GM21786 (cell line): ENCODE data around the gene BNIP3.

Experiments
- ATAC-seq: cut with Tn5 transposase; IDR thresholded peaks from one replicate; pipeline ENCODE4 v1.9.1; 2021; ENCODE audit not compliant: unreplicated experiment

Gene BNIP3

GRCh38 chr10:131978851-131979250 lies 2.9 kb downstream of the BNIP3 start:
- ATAC-seq, result no peak

DNA sequence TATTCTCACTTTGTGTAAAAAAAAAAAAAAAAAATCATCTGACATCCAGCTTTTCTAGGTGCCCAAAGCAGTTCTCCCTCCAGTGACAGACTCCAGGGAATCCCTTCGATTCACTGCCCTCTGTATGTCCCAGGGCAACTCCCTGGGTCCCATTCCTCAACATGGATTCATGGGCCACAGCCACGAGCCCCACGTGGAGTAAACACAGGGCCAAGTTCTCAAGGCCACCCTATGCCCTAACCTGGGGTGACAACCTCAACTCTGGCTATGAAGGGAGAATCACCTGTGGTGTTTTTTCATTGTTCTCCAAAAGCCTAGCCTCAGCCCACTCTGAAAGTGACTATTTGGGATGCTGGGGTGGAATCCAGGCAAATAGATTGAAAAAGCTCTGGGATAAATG lies 3.4 kb downstream of the BNIP3 start:
- no peak for ATAC-seq

DNA sequence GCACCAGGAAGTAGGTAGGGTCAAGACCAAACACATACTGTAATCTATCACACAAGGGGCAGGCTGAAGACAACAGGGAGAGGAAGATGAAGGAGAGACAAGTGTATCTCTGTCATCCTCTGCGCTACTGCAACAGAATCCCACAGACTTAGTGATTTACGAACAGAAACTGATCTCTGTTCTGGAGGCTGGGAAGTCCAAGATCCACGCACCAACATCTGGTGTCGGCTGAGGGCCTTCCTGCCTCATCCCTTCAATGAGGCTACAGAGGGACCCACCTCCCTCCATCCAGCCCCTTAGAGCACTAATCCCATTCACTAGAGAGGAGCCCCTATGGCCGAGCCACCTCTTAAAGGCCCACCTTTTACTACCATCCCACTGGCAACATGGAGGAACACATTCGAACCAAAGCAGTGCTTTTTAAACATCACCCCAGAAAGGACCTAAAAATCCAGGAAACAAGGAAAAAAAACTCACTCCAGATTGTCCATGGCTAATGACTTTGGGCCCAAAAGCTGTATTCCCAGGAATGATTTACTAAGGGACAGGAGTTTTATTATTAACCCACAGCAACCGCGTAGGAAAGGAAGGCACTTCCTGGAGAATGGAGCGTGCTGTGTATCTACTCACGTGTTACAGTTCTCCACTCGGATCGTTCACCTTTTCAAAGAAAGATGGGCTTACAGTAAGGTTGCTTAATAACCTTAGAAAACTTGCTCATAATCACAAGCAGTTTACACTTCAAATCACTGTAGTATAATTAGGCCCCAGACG lies 4.2 kb downstream of the BNIP3 start:
- no peak for ATAC-seq

- no peak for ATAC-seq
Observed at GRCh38 chr10:131975796-131976195, 5.9 kb downstream of the BNIP3 start.

DNA sequence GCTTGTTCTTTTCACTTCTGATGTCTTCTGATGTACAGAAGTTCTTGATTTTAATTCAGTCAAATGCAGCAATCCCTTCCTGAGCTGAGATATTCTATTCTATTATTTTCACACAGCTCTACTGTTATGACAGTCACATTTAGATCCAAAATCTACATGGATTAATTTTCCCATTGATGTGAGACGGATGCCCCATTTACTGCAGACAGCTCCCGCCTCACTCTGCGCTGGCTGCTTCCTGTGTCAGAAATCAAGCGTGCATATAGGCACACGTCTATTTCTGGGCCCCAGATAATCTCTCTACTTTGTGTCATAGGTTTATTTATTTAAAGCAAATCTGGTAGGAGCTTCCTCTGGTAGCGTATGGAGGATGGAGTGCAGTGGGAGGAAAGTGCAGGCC lies 6.7 kb downstream of the BNIP3 start:
- no peak for ATAC-seq

GRCh38 chr10:131974034-131974817 lies 7.5 kb downstream of the BNIP3 start:
- no peak for ATAC-seq

GRCh38 chr10:131973160-131973951 lies 8.4 kb downstream of the BNIP3 start:
- no peak for ATAC-seq

- no peak for ATAC-seq
Observed at GRCh38 chr10:131972474-131973071, 9.2 kb downstream of the BNIP3 start.

- ATAC-seq, result no peak
Observed at GRCh38 chr10:131971591-131971990, 10.1 kb downstream of the BNIP3 start.

GRCh38 chr10:131970946-131971345 lies 10.8 kb downstream of the BNIP3 start:
- no peak for ATAC-seq

DNA sequence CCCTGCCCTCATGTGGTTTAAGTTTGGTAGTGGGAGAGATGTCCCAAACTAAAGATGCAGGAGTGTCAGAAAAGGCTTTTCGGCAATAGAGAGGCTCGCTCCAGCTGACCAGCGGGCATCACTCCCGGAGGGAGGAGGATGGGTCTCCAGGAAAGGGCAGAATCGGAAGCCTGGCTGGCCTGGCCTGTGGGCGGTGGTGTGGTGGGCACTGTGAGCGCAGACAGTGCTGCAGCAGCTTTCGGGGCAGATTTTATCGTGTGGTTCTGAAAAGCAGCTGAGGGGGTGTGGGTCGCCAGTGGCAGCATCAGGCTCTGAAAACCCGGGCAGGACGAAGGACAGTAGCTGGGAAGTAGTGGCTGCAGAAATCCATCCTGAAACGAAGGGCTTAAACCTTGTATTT lies 12.8 kb downstream of the BNIP3 start:
- ATAC-seq, result no peak

DNA sequence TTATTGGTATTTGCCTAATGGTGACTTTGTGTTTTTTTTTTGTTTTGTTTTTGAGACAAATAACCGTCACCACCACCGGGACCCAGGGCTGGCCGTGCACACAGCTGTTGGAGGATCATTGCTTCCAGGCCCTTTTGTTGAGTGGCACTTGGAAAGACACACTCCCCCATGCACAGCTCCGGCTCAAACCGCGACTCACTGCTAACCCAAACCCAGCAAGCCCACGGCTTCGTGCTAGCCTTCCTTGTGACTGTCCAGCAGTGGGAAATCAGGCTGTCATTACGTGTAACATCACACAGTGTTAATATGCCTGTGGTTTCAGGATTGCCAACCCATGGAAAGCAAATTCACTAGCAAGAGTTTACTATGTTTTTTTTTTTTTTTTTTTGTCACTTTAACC lies 17.4 kb downstream of the BNIP3 start:
- ATAC-seq, result no peak

GRCh38 chr10:131963811-131964210 lies 17.9 kb downstream of the BNIP3 start:
- ATAC-seq, result no peak

DNA sequence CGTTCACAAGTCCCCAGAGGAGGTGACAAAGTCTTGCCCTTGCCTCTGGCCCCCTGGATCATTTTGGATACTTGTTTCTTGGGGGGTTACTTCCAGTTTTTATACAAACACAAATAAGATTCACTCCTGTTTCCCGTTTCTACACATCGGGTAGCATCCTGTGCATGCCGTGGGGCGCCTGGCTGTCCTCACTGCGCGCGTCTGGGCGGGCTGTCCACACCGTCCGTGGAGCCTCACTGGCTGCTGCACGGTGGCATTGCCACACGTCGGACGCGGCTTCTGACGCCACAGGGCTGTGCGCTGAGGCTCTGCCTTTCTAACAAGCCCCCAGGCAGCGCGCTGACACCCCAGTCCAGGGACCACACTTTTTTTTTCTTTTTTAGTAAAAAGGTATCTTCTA lies 18.4 kb downstream of the BNIP3 start:
- ATAC-seq, result no peak

DNA sequence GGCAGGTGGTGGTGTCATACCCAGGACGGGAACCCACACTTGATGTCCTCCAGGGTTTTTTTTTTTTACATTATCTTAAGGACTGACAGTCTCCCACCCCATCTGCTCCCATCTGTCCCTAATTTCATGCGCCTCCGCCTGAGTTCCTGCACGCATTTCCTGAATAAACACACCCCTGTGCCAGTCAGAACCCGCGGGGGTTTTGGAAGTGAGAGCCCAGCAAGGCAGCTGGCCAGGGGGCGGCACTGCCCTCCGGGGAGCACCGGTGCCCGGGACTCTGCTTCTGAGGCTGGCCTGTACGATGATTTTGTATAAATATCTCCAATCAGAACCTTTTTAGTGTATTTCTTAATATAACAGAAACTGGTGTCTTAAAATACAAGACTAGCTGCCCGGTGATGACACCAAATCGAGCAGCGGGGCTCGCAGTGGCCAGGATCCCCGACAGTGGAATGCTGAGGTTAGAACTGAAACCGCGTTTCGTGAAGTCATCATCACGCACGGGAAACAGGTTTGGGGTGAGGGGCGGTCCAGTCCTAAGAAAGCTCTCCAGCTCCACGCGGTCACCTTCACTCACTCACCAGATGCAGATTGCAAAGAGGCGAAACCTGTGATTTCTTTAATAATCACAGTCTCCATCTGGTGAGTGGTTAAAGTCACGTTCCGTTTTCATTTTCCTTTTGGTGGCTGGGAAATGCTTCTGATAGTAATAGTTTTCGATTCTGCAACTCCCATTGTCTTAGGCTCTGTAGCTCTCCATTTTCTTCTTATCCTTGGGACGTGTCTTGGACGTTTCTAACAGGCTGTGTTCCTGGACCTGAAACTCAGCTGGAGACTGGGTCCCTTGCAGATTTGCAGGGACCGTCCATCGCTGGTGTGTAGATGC lies 19.7 kb downstream of the BNIP3 start:
- ATAC-seq, result no peak

GRCh38 chr10:131961047-131961776 lies 20.5 kb downstream of the BNIP3 start:
- ATAC-seq, result no peak

- no peak for ATAC-seq
Observed at GRCh38 chr10:131960631-131961046, 21.1 kb downstream of the BNIP3 start.

- ATAC-seq, result no peak
Observed at GRCh38 chr10:131959841-131960240, 21.9 kb downstream of the BNIP3 start.

DNA sequence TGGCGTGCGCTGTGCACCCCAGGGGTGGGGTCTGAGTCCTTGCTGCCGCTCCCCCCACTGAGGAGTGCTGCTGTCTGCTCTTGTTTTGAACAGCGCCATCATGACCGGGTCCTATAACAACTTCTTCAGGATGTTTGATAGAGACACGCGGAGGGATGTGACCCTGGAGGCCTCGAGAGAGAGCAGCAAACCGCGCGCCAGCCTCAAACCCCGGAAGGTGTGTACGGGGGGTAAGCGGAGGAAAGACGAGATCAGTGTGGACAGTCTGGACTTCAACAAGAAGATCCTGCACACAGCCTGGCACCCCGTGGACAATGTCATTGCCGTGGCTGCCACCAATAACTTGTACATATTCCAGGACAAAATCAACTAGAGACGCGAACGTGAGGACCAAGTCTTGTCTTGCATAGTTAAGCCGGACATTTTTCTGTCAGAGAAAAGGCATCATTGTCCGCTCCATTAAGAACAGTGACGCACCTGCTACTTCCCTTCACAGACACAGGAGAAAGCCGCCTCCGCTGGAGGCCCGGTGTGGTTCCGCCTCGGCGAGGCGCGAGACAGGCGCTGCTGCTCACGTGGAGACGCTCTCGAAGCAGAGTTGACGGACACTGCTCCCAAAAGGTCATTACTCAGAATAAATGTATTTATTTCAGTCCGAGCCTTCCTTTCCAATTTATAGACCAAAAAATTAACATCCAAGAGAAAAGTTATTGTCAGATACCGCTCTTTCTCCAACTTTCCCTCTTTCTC lies 26.0 kb downstream of the BNIP3 start:
- no peak for ATAC-seq
